ENCODE results near the gene AKR1C8. TPM values are rescaled to one million over a fixed set of nuclear protein-coding genes. Genes with fewer than 3 reads are reported as not detected.
A peak's percentile ranks its signal among the peaks of the same experiment; 100 is the strongest.
"Not testable (repeated sequence)": the region's sequence is repeated elsewhere in the genome, so short reads cannot be mapped to it uniquely, and the experiment has no call there.

The AKR1C8 gene
- total RNA-seq, 4 donors from 2014 or later, result 0.53 TPM; not detected in 3

DNA sequence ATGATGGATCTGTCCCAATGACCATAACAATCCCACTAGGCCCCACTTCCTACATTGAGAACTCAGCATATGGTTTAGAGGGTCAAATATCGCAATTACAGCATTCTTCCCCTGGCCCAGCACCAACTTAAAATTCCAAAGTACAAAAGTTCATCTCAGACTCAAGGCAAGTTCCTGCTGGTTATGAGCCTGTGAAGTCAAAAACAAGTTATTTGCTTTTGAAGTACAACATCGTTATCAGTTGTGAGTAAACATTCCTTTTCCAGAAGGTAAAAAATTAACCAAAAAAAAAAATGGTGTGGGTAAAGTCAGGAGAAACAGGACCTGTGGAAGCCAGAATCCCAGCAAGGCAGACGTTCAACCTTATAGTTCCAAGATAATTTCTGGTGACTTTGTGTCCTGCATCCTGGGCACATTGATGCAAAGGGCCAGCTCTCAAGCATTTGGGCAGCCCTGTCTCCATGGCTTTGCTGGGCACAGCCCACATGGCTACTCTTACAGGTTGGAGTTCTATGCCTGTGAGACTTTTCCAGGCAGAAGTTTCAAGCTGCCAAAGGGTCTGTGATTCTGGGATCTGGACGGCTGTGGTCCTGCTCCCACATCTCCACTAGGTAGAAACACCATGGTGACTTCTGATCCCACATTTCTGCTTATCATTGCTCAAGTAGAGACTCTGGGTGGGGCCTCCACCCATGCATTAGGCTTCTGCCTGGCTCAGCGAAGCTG, 37.5 kb downstream of the AKR1C8 start:
- peaks cover 0 to 17% (median 0%) of the 10 kb centered on the region in 4 donors for H3K4me1 ChIP-seq
- H3K27me3 ChIP-seq, result no peaks in the 10 kb centered on the region
- peak overlapping the region in 2 of 4 donors; percentile 59 to 76 for H3K27ac ChIP-seq
- peak in 2 of 3 donors; percentile 49 to 52 for DNase-seq
- H3K9me3 ChIP-seq, result no peaks in the 10 kb centered on the region
- no peaks in the 10 kb centered on the region for H3K36me3 ChIP-seq
- TF ChIP-seq, protein P1, sequence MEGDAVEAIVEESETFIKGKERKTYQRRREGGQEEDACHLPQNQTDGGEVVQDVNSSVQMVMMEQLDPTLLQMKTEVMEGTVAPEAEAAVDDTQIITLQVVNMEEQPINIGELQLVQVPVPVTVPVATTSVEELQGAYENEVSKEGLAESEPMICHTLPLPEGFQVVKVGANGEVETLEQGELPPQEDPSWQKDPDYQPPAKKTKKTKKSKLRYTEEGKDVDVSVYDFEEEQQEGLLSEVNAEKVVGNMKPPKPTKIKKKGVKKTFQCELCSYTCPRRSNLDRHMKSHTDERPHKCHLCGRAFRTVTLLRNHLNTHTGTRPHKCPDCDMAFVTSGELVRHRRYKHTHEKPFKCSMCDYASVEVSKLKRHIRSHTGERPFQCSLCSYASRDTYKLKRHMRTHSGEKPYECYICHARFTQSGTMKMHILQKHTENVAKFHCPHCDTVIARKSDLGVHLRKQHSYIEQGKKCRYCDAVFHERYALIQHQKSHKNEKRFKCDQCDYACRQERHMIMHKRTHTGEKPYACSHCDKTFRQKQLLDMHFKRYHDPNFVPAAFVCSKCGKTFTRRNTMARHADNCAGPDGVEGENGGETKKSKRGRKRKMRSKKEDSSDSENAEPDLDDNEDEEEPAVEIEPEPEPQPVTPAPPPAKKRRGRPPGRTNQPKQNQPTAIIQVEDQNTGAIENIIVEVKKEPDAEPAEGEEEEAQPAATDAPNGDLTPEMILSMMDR (IDR thresholded peaks at IDR 0.05), result peak in 1 of 6 experiments; percentile 5
- no peak for TF ChIP-seq POLR2A (IDR thresholded peaks at IDR 0.05)
- no peak overlapping the region for H3K4me3 ChIP-seq

DNA sequence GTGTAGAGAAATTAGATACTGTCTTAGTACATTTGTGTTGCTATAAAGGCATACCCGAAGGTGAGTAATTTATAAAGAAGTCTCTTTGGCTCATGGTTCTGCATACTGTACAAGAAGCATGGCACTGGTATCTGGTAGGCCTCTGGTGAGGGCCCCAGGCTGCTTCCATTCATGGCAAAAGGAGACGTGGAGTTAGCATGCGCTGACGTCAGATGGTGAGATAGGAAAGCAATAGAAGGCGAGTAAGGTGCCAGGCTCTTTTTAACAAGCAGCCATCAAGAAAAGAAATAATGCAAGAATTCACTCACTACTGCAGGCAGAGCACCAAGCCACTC, 38.1 kb downstream of the AKR1C8 start:
- H3K4me3 ChIP-seq, result no peak overlapping the region
- H3K9me3 ChIP-seq, result no peaks in the 10 kb centered on the region
- H3K27ac ChIP-seq, result peak overlapping the region in 1 of 4 donors; percentile 51
- H3K27me3 ChIP-seq, result no peaks in the 10 kb centered on the region
- TF ChIP-seq, protein P1 (IDR thresholded peaks at IDR 0.05), result no peak
- TF ChIP-seq POLR2A (IDR thresholded peaks at IDR 0.05), result no peak
- peaks cover 0 to 19% (median 0%) of the 10 kb centered on the region in 4 donors for H3K4me1 ChIP-seq
- DNase-seq, result peak in 1 of 3 donors; percentile 50
- no peaks in the 10 kb centered on the region for H3K36me3 ChIP-seq

DNA sequence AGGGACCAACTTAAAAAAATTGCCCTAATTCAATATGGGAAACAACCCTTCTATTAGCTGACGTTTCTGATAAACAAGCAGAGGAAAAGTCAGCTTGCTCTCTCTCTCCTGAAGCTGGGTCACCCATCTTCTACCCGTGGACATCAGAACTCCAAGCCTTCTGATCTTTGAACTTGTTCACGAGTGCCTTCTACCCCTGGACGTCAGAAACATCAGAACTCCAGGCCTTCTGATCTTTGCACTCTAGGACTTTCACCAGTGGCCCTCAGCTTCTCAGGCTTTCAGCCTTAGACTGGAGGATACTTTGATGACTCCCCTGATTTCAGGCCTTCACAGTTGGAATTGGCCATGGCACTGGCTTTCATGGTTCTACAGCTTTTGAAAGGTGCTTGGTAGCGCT, 41.8 kb downstream of the AKR1C8 start:
- Histone ChIP-seq H3K4me1 (peaks cover 0 to 13% (median 0%) of the 10 kb centered on the region in 4 donors), H3K9me3 (peaks cover 0 to 4% (median 0%) of the 10 kb centered on the region in 4 donors), H3K27me3 (no peaks in the 10 kb centered on the region), H3K27ac (peak overlapping the region in 1 of 4 donors; percentile 8), H3K36me3 (no peaks in the 10 kb centered on the region), H3K4me3 (no peak overlapping the region)
- peak in 1 of 3 donors; percentile 61 for DNase-seq
- TF ChIP-seq, protein P1 (IDR thresholded peaks at IDR 0.05), result no peak
- TF ChIP-seq POLR2A (IDR thresholded peaks at IDR 0.05), result no peak

DNA sequence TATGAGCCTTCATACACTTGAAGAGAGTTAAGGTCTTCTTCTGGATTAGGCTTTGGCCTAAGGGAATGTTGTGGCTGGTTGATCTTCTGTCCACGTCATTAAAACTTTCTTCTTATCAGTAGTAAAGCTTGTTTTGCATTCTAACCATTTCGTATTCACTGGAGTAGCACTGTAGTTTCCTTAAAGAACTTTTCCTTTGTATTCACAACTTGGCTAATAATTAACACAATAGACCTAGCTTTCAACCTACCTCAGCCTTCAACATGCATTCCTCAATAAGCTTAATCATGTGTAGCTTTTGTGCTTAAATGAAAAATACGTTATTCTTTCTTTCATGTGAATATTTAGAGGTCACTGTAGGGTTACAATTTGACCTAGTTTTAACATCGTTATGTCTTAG, 42.8 kb downstream of the AKR1C8 start:
- Histone ChIP-seq H3K27ac (peak overlapping the region in 1 of 4 donors; percentile 4), H3K4me1 (peaks cover 0 to 6% (median 0%) of the 10 kb centered on the region in 4 donors), H3K4me3 (no peak overlapping the region), H3K36me3 (no peaks in the 10 kb centered on the region), H3K27me3 (no peaks in the 10 kb centered on the region), H3K9me3 (peaks cover 0 to 13% (median 0%) of the 10 kb centered on the region in 4 donors)
- no peak for DNase-seq
- no peak for TF ChIP-seq POLR2A (IDR thresholded peaks at IDR 0.05)
- TF ChIP-seq, protein P1 (IDR thresholded peaks at IDR 0.05), result no peak

DNA sequence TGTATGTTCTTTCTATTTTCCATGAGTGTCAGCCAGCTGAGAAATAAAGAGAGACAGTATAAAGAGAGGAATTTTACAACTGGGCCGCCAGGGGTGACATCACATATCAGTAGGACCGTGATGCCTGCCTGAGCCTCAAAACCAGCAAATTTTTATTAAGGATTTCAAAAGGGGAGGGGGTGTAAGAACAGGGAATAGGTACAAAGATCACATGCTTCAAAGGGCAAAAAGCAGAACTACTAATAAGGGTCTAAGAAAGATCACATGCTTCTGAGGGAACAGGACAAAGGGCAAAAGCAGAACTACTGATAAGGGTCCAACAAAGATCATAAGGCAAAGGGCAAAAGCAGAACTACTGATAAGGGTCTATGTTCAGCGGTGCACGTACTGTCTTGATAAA, 47.3 kb downstream of the AKR1C8 start:
- not testable (repeated sequence) for H3K27me3 ChIP-seq, H3K36me3 ChIP-seq, H3K4me1 ChIP-seq, H3K4me3 ChIP-seq, DNase-seq, H3K27ac ChIP-seq
- peaks cover 0 to 23% (median 0%) of the 10 kb centered on the region in 4 donors for H3K9me3 ChIP-seq

DNA sequence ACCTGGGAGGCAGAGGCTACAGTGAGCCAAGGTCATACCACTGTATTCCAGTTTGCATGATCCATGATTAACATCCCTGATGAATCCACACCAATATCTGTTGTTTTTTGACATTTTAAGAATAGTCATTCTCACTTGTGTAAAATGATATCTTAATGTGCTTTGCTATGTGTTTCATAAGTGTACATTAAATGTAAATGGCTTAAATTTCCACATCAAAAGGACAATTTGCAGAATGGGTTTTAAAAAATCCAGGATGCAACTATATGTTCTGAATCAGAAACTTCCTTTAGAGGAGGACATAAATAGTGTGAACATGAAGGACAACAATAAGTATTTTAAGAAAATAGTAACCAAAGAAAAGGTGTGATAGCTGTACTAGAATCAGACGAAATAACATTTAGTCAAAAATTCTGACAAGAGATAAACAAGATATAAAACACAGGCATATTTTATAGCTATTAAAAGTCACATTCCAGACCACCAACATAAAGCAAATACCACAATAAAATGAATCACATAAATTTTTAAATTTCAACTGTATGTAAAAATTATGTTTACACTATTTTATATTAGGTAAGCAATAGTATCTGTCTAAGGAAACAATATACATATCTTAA, 48.4 kb downstream of the AKR1C8 start:
- H3K4me1 ChIP-seq, result no peaks in the 10 kb centered on the region
- no peaks in the 10 kb centered on the region for H3K36me3 ChIP-seq
- no peaks in the 10 kb centered on the region for H3K27me3 ChIP-seq
- H3K9me3 ChIP-seq, result peaks cover 0 to 23% (median 0%) of the 10 kb centered on the region in 4 donors
- TF ChIP-seq, protein P1 (IDR thresholded peaks at IDR 0.05), result no peak
- TF ChIP-seq POLR2A (IDR thresholded peaks at IDR 0.05), result no peak
- DNase-seq, result no peak
- no peak overlapping the region for H3K4me3 ChIP-seq
- no peak overlapping the region for H3K27ac ChIP-seq

All from Peyer's patch (tissue), 4 donors.